ENCODE measurements around the gene GNA15.

- no peak for TF ChIP-seq POLR2A (IDR thresholded peaks at IDR 0.05; ENCODE audit: control extremely low read depth in 1 of 2, low read depth in 2 of 2, low read length in 2 of 2)
- TF ChIP-seq EP300 (IDR thresholded peaks at IDR 0.05; ENCODE audit: borderline replicate concordance in 1 of 2, low read depth in 2 of 2, low read length in 2 of 2), result no peak
- no peak for TF ChIP-seq CTCF (IDR thresholded peaks at IDR 0.05; ENCODE audit: control extremely low read depth in 1 of 3, insufficient read depth in 1 of 3, low read depth in 1 of 3, low read length in 3 of 3)
- TF ChIP-seq GABPA (IDR thresholded peaks at IDR 0.05; ENCODE audit: borderline replicate concordance, insufficient read depth, low read length), result no peak
- no peak for TF ChIP-seq TEAD4 (IDR thresholded peaks at IDR 0.05; ENCODE audit: low read depth, low read length)
- TF ChIP-seq RFX5 (IDR thresholded peaks at IDR 0.05; ENCODE audit: borderline replicate concordance, low read depth, low read length), result no peak
- no peak for TF ChIP-seq EZH2 (IDR thresholded peaks at IDR 0.05; ENCODE audit: low read depth, low read length, severe bottlenecking)
These were observed 49.1 kb downstream of the GNA15 start for GRCh38 chr19:3184847-3185460.
